NCI-H526 treated with DMSO at 0.1 percent for 48 hours (cell line): ENCODE measurements around the gene KRT28.
"Not testable (repeated sequence)": the region's sequence is repeated elsewhere in the genome, so short reads cannot be mapped to it uniquely, and the experiment has no call there.

Experiments
- DNase-seq: peaks from one replicate; lab custom pipeline; 2025; lab: John Stamatoyannopoulos, UW

The KRT28 gene

GRCh38 chr17:40779181-40779909 is 20.4 kb downstream of the KRT28 start:
- DNase-seq = no peak

GRCh38 chr17:40778461-40778860 is 21.3 kb downstream of the KRT28 start:
- DNase-seq = no peak

GRCh38 chr17:40777971-40778370 is 21.8 kb downstream of the KRT28 start:
- no peak for DNase-seq

- DNase-seq = no peak
These were observed 22.3 kb downstream of the KRT28 start for GRCh38 chr17:40777459-40777858.

- DNase-seq = no peak
These were observed 23.8 kb downstream of the KRT28 start for GRCh38 chr17:40775945-40776344.

- no peak for DNase-seq
These were observed 27.7 kb downstream of the KRT28 start, which contains the start of gene KRT26 for GRCh38 chr17:40772101-40772500. TSS of gene KRT26 (minus strand) at chr17:40772201. CDS start at chr17:40772113, 88 bp downstream.

- DNase-seq = no peak
These were observed 34.1 kb downstream of the KRT28 start for GRCh38 chr17:40765657-40766056.

GRCh38 chr17:40763752-40764151 is 36.0 kb downstream of the KRT28 start:
- DNase-seq = no peak

GRCh38 chr17:40760105-40761016 is 39.4 kb downstream of the KRT28 start:
- no peak for DNase-seq

GRCh38 chr17:40755231-40755630 is 44.5 kb downstream of the KRT28 start, which contains the start of gene KRT25:
TSS of gene KRT25 (minus strand) at chr17:40755331. CDS start at chr17:40755271, 60 bp downstream.
- no peak for DNase-seq

GRCh38 chr17:40753804-40754203 is 46.0 kb downstream of the KRT28 start:
- no peak for DNase-seq

- DNase-seq = no peak
These were observed 48.7 kb downstream of the KRT28 start for GRCh38 chr17:40751065-40751464.

- no peak for DNase-seq
These were observed 49.4 kb downstream of the KRT28 start for GRCh38 chr17:40750391-40750790.

- not testable (repeated sequence) for DNase-seq
These were observed 51.1 kb downstream of the KRT28 start for GRCh38 chr17:40748666-40749065.
